ENCODE results near the gene NPAS2.

Gene NPAS2

GRCh38 chr2:100793220-100793619 is 26.7 kb upstream of the NPAS2 start:
- H3K4me3 ChIP-seq (ENCODE audit: control insufficient read depth, low read depth, low read length) = no peak overlapping the region
- DNase-seq (ENCODE audit: low read depth) = no peak
- no peak for TF ChIP-seq CTCF (IDR thresholded peaks at IDR 0.05; ENCODE audit: control insufficient read depth, insufficient read depth, low read depth, low read length, missing control alignments)

GRCh38 chr2:100793982-100794381 is 26.0 kb upstream of the NPAS2 start:
- H3K4me3 ChIP-seq (ENCODE audit: control insufficient read depth, low read depth, low read length) = no peak overlapping the region
- TF ChIP-seq CTCF (IDR thresholded peaks at IDR 0.05; ENCODE audit: control insufficient read depth, insufficient read depth, low read depth, low read length, missing control alignments) = no peak

GRCh38 chr2:100796499-100797100 is 23.3 kb upstream of the NPAS2 start:
- no peak for TF ChIP-seq CTCF (IDR thresholded peaks at IDR 0.05; ENCODE audit: control insufficient read depth, insufficient read depth, low read depth, low read length, missing control alignments)
- DNase-seq (ENCODE audit: low read depth) = no peak
- no peak overlapping the region for H3K4me3 ChIP-seq (ENCODE audit: control insufficient read depth, low read depth, low read length)

More at GRCh38 chr2:100793982-100794381, 26.0 kb upstream of the NPAS2 start:
- DNase-seq (ENCODE audit: low read depth) = no peak

- no peak overlapping the region for H3K4me3 ChIP-seq (ENCODE audit: control insufficient read depth, low read depth, low read length)
- no peak for DNase-seq (ENCODE audit: low read depth)
- no peak for TF ChIP-seq CTCF (IDR thresholded peaks at IDR 0.05; ENCODE audit: control insufficient read depth, insufficient read depth, low read depth, low read length, missing control alignments)
Observed at GRCh38 chr2:100799686-100800085, 20.3 kb upstream of the NPAS2 start.

- TF ChIP-seq CTCF (IDR thresholded peaks at IDR 0.05; ENCODE audit: control insufficient read depth, insufficient read depth, low read depth, low read length, missing control alignments) = no peak
- no peak overlapping the region for H3K4me3 ChIP-seq (ENCODE audit: control insufficient read depth, low read depth, low read length)
- no peak for DNase-seq (ENCODE audit: low read depth)
Observed at GRCh38 chr2:100800915-100801314, 19.0 kb upstream of the NPAS2 start.

- DNase-seq (ENCODE audit: low read depth) = no peak
- TF ChIP-seq CTCF (IDR thresholded peaks at IDR 0.05; ENCODE audit: control insufficient read depth, insufficient read depth, low read depth, low read length, missing control alignments) = no peak
Observed at GRCh38 chr2:100801402-100801801, 18.5 kb upstream of the NPAS2 start.

GRCh38 chr2:100802066-100802465 is 17.9 kb upstream of the NPAS2 start:
- no peak for TF ChIP-seq CTCF (IDR thresholded peaks at IDR 0.05; ENCODE audit: control insufficient read depth, insufficient read depth, low read depth, low read length, missing control alignments)
- no peak for DNase-seq (ENCODE audit: low read depth)
- no peak overlapping the region for H3K4me3 ChIP-seq (ENCODE audit: control insufficient read depth, low read depth, low read length)

More at GRCh38 chr2:100801402-100801801, 18.5 kb upstream of the NPAS2 start:
- no peak overlapping the region for H3K4me3 ChIP-seq (ENCODE audit: control insufficient read depth, low read depth, low read length)

Data from AG09309 (cell line).